HG03565 (cell line): ENCODE measurements around the gene GOLGA8N.

Source experiments
- ATAC-seq: cut with Tn5 transposase; IDR thresholded peaks from one replicate; pipeline ENCODE4 v1.9.1; 2021; ENCODE audit warnings: mild to moderate bottlenecking, moderate library complexity; ENCODE audit not compliant: unreplicated experiment

GOLGA8N gene

GRCh38 chr15:32649342-32649741 is 56.1 kb downstream of the GOLGA8N start:
- ATAC-seq = no peak

DNA sequence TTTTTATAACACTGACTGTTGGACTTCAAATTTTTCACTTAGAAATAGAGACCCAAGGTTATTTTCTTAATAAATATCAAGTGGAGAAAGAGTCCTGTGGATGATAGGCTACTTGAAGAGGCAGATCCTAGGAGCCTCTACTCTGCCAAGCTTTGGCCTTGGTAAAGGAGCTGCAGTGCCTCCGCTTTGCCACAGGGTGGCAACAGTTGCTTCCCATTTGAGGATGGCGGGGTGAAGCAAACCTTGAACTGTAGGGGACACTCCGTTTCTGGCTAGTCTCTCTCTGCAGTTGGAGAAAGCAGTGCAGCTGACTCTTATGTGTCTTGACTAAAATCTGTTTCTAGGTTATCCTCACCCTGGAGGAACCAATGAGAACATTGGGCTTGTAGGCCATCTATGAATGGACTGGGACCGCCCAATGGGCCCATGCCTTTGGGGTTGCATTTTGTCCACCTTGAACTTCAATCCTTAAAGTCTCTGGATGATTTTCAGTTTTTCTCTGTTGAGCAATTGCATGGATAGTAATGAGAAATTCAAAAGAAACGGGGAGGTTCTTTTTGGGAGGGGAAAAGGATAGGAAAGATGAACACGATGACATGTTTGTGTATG is 58.1 kb downstream of the GOLGA8N start:
- peak; percentile 90 for ATAC-seq

- no peak for ATAC-seq
Measured at GRCh38 chr15:32652178-32652577, 58.9 kb downstream of the GOLGA8N start.

DNA sequence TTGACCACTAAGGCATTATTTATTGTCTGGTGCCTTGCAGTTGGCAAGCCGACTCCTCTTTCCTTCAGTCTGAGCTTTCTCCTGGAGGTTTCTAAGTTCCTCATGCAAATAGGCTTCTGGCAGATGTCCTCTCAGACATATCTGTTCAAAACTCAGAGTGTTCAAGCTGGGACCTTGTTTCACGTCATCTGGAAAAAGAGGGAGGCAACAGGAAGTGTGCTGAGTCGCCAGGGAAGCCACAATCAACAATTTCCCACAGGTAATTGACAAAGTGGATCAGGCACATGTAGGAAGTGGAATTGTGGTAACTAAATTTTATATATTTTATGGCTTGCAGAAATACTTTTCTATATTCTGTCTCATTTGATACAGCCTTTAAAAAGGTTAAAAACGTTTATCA is 62.8 kb downstream of the GOLGA8N start:
- ATAC-seq = no peak

DNA sequence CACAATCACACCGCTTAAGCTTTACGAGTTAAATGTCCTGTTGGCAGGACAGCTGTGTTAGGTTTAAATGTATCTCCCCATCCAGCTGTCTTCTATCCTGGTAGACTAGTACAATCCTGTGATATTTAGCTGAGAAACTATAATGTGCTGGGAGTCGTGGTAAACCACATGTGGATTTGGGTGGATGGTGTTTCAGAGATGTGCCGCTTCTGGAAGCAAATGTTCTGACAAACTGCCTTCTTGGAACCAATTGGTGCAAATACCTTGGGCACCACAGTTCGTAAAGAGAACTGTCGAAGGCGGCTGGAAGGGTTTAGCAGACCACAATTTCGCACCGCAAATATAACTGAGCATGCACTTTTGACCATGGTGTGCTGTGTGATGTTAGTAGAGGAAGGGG is 63.2 kb downstream of the GOLGA8N start:
- no peak for ATAC-seq
